Left hindlimb (tissue), 1 donor: ENCODE data around the gene NEB.

Experiments
- DNase-seq: peaks from one replicate; pipeline ENCODE4 v3.0.0-alpha.2; 2018

NEB gene

GRCh38 chr2:151733771-151734672, at the start of gene NEB:
Gene NEB, minus strand, starts transcription at chr2:151734476. Its CDS starts 1,320 bp downstream, at chr2:151733156.
- DNase-seq: no peak

DNA sequence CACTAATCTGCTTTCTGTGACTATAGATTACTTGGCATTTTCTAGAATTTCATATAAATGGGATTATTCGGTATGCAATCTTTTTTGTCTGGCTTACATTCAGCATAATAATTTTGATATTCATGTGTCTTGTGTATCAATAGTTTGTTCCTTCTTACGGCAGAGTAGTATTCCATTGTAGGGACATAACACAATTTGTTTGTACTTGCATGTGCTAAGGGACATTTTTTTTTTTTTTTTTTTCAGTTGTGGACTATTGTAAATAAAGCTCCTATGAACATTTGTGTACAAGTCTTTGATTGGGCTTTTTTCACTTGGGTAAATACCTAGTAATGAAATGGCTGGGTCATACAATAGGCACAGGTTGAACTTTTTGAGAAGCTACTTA, 48.9 kb upstream of the NEB start:
- DNase-seq: no peak

GRCh38 chr2:151782378-151783132, 48.3 kb upstream of the NEB start:
- no peak for DNase-seq

- DNase-seq: no peak
These were observed 47.4 kb upstream of the NEB start for GRCh38 chr2:151781642-151782041.

DNA sequence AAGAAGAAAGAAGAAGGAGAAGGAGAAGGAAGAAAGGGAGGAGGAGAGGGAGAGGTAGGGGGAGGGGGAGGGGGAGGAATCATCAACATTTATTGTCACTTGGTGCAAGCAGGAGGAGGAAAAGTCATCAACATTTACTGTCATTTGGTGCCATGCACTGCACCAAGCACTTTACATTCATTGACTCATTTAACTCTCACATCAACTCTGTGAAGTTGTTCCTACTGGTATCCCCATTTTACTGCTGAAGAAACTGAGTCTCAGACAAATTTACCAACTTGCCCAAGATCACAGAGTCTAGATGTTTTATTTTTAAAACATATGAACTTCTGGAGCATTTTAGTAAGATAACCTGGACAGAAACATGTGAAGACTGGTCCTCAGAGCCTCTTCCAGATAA, 46.7 kb upstream of the NEB start:
- DNase-seq: no peak

- DNase-seq: no peak
These were observed 43.7 kb upstream of the NEB start for GRCh38 chr2:151777935-151778334.

DNA sequence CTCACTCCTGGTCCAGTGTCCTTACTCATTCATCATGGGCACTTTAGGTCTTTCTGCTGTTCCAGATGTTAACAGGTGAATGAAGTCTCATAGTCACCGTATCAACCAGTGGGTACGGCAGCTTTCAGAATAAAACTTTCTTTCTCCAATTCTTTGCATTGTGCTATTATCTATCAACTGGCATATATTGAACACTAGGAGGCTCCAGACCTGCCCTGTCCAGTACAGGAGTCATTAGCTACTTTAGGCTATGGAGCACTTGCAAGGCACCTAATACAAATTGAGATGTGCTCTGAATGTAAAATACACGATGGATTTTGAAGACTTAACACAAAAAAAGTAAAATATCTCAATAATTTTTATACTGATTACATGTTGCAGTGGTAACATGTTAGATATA, 43.2 kb upstream of the NEB start:
- DNase-seq: no peak

DNA sequence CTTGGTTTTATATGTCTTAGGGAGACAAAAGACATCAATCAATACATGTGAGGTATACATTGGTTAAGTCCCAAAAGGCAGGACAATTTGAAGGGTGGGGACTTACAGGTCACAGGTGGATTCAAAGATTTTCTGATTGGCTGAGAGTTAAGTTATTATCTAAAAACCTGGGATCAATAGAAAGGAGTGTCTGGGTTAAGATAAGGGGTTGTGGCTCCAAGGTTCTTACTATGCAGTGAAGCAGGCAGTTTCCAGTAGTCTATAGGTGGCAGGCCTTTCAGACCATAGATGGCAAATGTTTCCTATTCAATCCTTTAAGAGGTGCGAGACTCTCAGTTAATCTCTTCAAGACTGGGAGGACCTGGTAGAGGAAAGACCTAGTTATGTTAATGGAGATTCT, 42.1 kb upstream of the NEB start:
- no peak for DNase-seq

GRCh38 chr2:151775057-151775740, 40.9 kb upstream of the NEB start:
- no peak for DNase-seq

GRCh38 chr2:151774506-151774905, 40.2 kb upstream of the NEB start:
- no peak for DNase-seq

GRCh38 chr2:151771599-151772358, 37.5 kb upstream of the NEB start:
- DNase-seq: no peak

DNA sequence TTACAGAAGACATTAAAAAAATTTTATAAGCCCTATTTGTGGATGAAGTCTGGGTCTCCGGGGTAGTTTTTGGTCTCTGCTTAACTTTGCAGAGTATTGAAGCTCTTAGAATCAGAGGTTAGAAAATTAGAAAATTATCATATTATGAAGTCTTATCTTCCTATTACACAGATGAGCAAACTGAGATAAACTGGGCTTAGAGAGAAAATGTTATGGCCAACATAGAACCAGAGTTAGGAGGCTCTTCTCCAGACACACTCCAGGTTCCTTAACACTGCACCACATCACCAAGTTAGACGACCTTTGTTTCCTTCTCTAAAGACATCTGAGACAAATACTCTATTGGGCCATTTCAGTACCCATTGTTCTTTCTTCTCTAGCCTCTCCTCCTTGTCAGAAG, 36.7 kb upstream of the NEB start:
- DNase-seq: no peak

- no peak for DNase-seq
These were observed 35.3 kb upstream of the NEB start for GRCh38 chr2:151769606-151770005.

GRCh38 chr2:151767536-151767935, 33.3 kb upstream of the NEB start:
- no peak for DNase-seq

GRCh38 chr2:151766437-151767153, 32.3 kb upstream of the NEB start:
- DNase-seq: no peak

- peak; percentile 43 for DNase-seq
These were observed 31.6 kb upstream of the NEB start for GRCh38 chr2:151765760-151766410.

GRCh38 chr2:151762694-151763093, 28.4 kb upstream of the NEB start:
- DNase-seq: no peak

- no peak for DNase-seq
These were observed 27.4 kb upstream of the NEB start for GRCh38 chr2:151761687-151762086.

DNA sequence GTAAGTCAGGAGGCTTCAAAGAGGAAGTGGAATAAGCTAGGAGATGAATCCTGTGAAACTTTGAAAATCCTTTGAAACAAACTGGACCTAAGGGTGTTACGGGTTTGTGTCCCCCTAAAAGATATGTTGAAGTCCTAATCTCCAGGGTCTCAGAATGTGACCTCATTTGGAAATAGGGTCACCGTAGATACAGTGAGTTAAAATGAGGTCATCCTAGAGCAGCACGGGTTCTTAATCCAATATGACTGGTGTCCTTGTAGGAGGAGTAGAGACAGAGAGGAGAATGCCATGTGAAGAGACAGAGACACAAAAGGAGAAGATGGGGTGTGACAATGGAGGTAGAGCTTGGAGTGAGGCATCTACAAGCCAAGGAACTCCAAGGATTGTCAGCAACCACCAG, 26.9 kb upstream of the NEB start:
- DNase-seq: no peak

- DNase-seq: no peak
These were observed 25.9 kb upstream of the NEB start for GRCh38 chr2:151760139-151760650.

- DNase-seq: no peak
These were observed 24.5 kb upstream of the NEB start for GRCh38 chr2:151758744-151759143.
